CD4-positive, alpha-beta T cell (primary cell): Measurements from ENCODE around the gene ZNF337. TPM values are rescaled to one million over a fixed set of nuclear protein-coding genes. Genes with fewer than 3 reads are reported as not detected.
"Not testable (repeated sequence)": the region's sequence is repeated elsewhere in the genome, so short reads cannot be mapped to it uniquely, and the experiment has no call there.

Experiments
- ATAC-seq: fragments of 200-7000 bp; cut with Tn5 transposase; one replicate; pipeline ENCODE4 v1.10.0; 2022; ENCODE audit warnings: mild to moderate bottlenecking; ENCODE audit not compliant: poor library complexity
- CTCF ChIA-PET: fragments of 350-600 bp; sonication (Branson Sonifier 250); formaldehyde crosslinking; loops from one replicate; lab custom pipeline; 2021; ENCODE audit warnings: antibody characterized with exemption, inconsistent platforms; lab: Charles Lee
- POLR2A ChIA-PET: fragments of 350-600 bp; sonication (Branson Sonifier 250); formaldehyde crosslinking; loops from one replicate; lab custom pipeline; 2021; ENCODE audit warnings: antibody characterized with exemption, inconsistent platforms; lab: Charles Lee
- DNase-seq, 14 experiments: peaks; one replicate each; pipeline ENCODE4 v3.0.0-alpha.2; 2013 to 2020; ENCODE audit warnings: mixed read lengths in 2 of 14
- H3K27ac ChIP-seq, 2 donors: one replicate each; pipeline versions ENCODE4 v1.5.1 to v1.7.0; 2013; ENCODE audit warnings: low read length in 2 of 2, low read depth in 1 of 2, mild to moderate bottlenecking in 1 of 2
- H3K27me3 ChIP-seq, 2 experiments: 1 replicate in 1 of 2; 2 replicates in 1 of 2; pipeline versions ENCODE4 v1.6.1 to v1.7.0; 2013; ENCODE audit warnings: low read length in 2 of 2, control low read depth in 1 of 2, mild to moderate bottlenecking in 1 of 2, moderate library complexity in 1 of 2; ENCODE audit not compliant: insufficient read depth in 2 of 2, control insufficient read depth in 1 of 2
- H3K36me3 ChIP-seq: one replicate; pipeline ENCODE4 v1.6.1; 2013; ENCODE audit warnings: low read length, control low read depth; ENCODE audit not compliant: insufficient read depth
- H3K4me1 ChIP-seq: one replicate; pipeline ENCODE4 v1.6.1; 2013; ENCODE audit warnings: low read length, control low read depth; ENCODE audit not compliant: insufficient read depth
- H3K4me3 ChIP-seq: one replicate; pipeline ENCODE4 v1.5.1; 2013; ENCODE audit warnings: mild to moderate bottlenecking, low read length, moderate library complexity
- H3K9me3 ChIP-seq, 2 experiments: 1 replicate in 1 of 2; 2 replicates in 1 of 2; pipeline versions ENCODE4 v1.6.1 to v1.7.0; 2013; ENCODE audit warnings: low read length in 2 of 2, mild to moderate bottlenecking in 2 of 2, control low read depth in 1 of 2, moderate library complexity in 1 of 2; ENCODE audit not compliant: control insufficient read depth in 1 of 2, insufficient read depth in 1 of 2
- H3K27ac Mint-ChIP-seq: one replicate; pipeline ENCODE4 v1.8.0; 2020; ENCODE audit warnings: mixed read lengths
- H3K27me3 Mint-ChIP-seq: one replicate; pipeline ENCODE4 v1.8.0; 2021; ENCODE audit warnings: mixed read lengths
- H3K36me3 Mint-ChIP-seq: one replicate; pipeline ENCODE4 v1.8.0; 2021; ENCODE audit warnings: low read depth, mixed read lengths
- H3K4me1 Mint-ChIP-seq: one replicate; pipeline ENCODE4 v1.8.0; 2021; ENCODE audit warnings: low read depth, mixed read lengths
- H3K4me3 Mint-ChIP-seq: one replicate; pipeline ENCODE4 v1.8.0; 2020; ENCODE audit warnings: mild to moderate bottlenecking, mixed read lengths
- H3K9me3 Mint-ChIP-seq: one replicate; pipeline ENCODE4 v1.8.0; 2020; ENCODE audit warnings: mixed read lengths
- CTCF ChIP-seq: fragments of 200-600 bp; IDR thresholded peaks from one replicate; pipeline ENCODE4 v1.8.0; 2022; ENCODE audit warnings: antibody characterized with exemption, mild to moderate bottlenecking
- intact Hi-C, 2 experiments: fragments of 100-400 bp; cut with DNase I in 1 of 2; cut with micrococcal nuclease in 1 of 2; formaldehyde crosslinking; loops; one replicate each; pipeline versions ENCODE4 v1.15.1 to v1.9.0; 2023 to 2025; cut with DNase I, micrococcal nuclease
- total RNA-seq, 174 experiments: library from RNA in 2 of 174; stranded (reverse) in 2 of 174; gene quantifications; one replicate each; pipeline ENCODE4 v1.2.3 and lab custom pipeline; 2021 to 2026

ZNF337 gene
- total RNA-seq, 2 experiments from 2014 or later: 17.9 to 18.1 TPM

GRCh38 chr20:25685276-25686080, 11.2 kb downstream of the ZNF337 start:
- POLR2A ChIA-PET: no interaction called here
- no peak for DNase-seq
- no peak for TF ChIP-seq CTCF

GRCh38 chr20:25683826-25684225, 12.8 kb downstream of the ZNF337 start:
- not testable (repeated sequence) for H3K4me3 Mint-ChIP-seq, H3K27ac ChIP-seq
- H3K36me3 Mint-ChIP-seq: peaks cover 72% of the 10 kb centered on the region

More at GRCh38 chr20:25685276-25686080, 11.2 kb downstream of the ZNF337 start:
- H3K9me3 ChIP-seq: no peaks in the 10 kb centered on the region
- no peak for ATAC-seq
- peaks cover 34% of the 10 kb centered on the region for H3K36me3 ChIP-seq
- H3K4me1 Mint-ChIP-seq: peaks cover 26% of the 10 kb centered on the region
- H3K36me3 Mint-ChIP-seq: peaks cover 63% of the 10 kb centered on the region
- H3K4me1 ChIP-seq: no peaks in the 10 kb centered on the region
- no peaks in the 10 kb centered on the region for H3K9me3 Mint-ChIP-seq
- no peak overlapping the region for H3K27ac Mint-ChIP-seq
- CTCF ChIA-PET: no interaction called here
- H3K27me3 Mint-ChIP-seq: no peaks in the 10 kb centered on the region
- H3K27me3 ChIP-seq: no peaks in the 10 kb centered on the region
- intact Hi-C loops: no loop called here
- H3K4me3 ChIP-seq: no peak overlapping the region
- no peak overlapping the region for H3K27ac ChIP-seq
- no peak overlapping the region for H3K4me3 Mint-ChIP-seq

GRCh38 chr20:25683050-25683449, 13.6 kb downstream of the ZNF337 start:
- Histone ChIP-seq H3K4me1 (no peaks in the 10 kb centered on the region), H3K4me3 (no peak overlapping the region), H3K9me3 (no peaks in the 10 kb centered on the region), H3K27ac (no peak overlapping the region), H3K27me3 (no peaks in the 10 kb centered on the region), H3K36me3 (peaks cover 47% of the 10 kb centered on the region)
- no peak overlapping the region for H3K27ac Mint-ChIP-seq
- H3K4me3 Mint-ChIP-seq: no peak overlapping the region
- DNase-seq (no peak), ATAC-seq (no peak)
- H3K4me1 Mint-ChIP-seq: peaks cover 12% of the 10 kb centered on the region
- peaks cover 80% of the 10 kb centered on the region for H3K36me3 Mint-ChIP-seq
- ChIA-PET POLR2A (no interaction called here), CTCF (no interaction called here)
- intact Hi-C loops: no loop called here
- no peak for TF ChIP-seq CTCF
- H3K9me3 Mint-ChIP-seq: no peaks in the 10 kb centered on the region
- no peaks in the 10 kb centered on the region for H3K27me3 Mint-ChIP-seq

More at GRCh38 chr20:25683826-25684225, 12.8 kb downstream of the ZNF337 start:
- peaks cover 42% of the 10 kb centered on the region for H3K36me3 ChIP-seq
- H3K27me3 ChIP-seq, H3K9me3 Mint-ChIP-seq, CTCF ChIA-PET, H3K27me3 Mint-ChIP-seq, POLR2A ChIA-PET, ATAC-seq, DNase-seq, intact Hi-C loops, H3K4me3 ChIP-seq, H3K27ac Mint-ChIP-seq, H3K9me3 ChIP-seq, H3K4me1 ChIP-seq: not testable (repeated sequence)
- H3K4me1 Mint-ChIP-seq: peaks cover 17% of the 10 kb centered on the region
